NCI-H1436 (cell line): Measurements from ENCODE around the gene GAS2L1.
"Not testable (repeated sequence)": the region's sequence is repeated elsewhere in the genome, so short reads cannot be mapped to it uniquely, and the experiment has no call there.

Experiments
- DNase-seq: peaks from one replicate; lab custom pipeline; 2025; lab: John Stamatoyannopoulos, UW

The GAS2L1 gene

GRCh38 chr22:29342177-29342576, 35.7 kb downstream of the GAS2L1 start:
- no peak for DNase-seq

DNA sequence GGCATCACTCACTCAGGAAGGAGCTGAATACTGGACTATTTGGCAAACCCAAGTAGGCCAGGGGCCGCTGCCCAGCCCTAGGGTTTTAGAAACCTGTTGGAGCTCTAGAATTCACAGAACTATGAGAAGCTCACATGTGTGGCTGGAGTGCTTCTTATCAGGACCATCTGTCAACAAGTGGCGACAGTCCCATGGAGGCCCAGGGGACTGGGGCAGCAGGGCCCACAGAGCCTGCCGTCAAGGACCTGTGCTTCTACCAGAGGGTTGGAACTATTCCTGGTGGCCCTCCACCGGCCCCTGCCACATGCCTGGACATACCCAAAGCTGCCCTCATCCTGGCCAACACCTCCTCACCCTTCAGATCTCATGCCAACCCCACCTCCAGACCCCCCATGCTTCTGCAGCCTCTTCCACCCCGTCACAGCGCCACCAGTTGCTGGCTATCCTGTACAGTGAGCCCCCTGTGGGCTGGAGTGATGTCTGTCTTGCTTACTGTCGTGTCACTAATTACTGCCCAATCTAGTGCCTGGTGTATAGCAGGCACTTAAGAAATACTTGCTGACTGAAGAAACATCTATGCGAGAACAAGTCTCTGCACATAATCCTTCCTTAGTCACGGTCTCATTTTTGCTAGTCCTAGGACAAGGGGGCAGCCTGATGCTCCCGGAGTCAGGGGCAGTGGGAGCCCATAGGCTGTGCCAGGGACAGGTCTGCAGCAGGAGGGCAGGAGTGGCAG, 36.3 kb downstream of the GAS2L1 start:
- DNase-seq = no peak

DNA sequence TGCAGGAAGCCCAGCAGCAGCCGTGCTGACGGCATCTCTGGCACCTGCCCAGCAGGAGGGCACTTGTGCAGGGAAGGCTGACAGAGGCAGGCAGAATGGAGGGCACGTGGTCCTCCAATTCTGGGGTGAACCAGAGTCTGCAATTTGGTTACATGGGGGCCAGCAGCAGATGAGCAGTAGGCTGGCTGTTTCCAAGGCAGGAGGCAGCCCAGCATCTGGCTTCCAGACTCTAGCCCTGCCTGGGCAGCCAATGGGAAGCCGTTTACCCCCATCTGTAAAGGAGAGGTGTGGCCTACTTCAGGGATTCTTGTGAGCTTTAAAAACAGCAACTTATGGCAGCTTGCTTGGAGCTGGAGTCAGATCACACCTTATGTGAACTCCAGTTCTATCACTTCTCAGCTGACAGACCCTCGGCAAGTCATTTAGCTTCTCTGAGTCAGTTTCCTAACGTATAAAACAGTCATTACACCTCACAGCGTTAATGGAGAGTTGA, 36.9 kb downstream of the GAS2L1 start:
- no peak for DNase-seq

- no peak for DNase-seq
These were observed 37.7 kb downstream of the GAS2L1 start for GRCh38 chr22:29344137-29344536.

- not testable (repeated sequence) for DNase-seq
These were observed 38.4 kb downstream of the GAS2L1 start for GRCh38 chr22:29344889-29345288.

DNA sequence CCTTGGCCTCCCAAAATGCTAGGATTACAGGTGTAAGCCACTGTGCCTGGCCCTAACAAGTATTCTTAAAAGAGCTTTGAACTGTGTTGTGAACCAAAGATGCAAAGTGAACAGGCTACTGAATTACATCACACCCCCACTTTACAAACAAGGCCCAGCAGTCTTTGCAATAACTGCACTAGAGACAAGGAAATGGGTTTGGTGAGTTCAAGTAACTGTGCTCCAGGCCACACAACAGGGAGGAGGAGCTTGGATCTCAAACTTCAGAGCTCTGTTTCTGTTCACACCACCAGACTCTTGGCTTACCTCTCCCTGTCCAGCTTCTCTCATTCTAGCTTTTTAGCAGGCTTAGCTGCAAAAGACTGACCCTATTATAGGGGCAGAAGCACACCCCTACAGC, 39.5 kb downstream of the GAS2L1 start:
- no peak for DNase-seq

- DNase-seq = no peak
These were observed 40.2 kb downstream of the GAS2L1 start for GRCh38 chr22:29346659-29347058.

DNA sequence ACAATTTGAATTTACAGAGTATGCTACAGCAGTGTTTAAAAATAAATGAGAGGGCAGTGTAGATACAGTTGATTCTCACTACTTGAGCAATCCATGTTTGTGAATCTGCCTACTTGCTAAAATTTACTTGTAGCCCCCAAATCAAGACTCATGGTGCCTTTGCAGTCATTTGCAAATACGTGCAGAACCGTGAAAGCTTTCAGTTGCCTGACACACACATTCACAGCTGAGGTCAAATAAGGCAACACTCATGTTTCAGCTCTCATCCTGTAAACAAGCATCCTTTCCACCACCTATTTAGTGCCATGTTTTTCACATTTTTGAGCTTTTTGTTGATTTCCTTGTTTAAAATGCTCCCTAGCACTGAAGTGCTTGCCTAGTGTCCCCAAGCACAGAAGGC, 41.6 kb downstream of the GAS2L1 start:
- DNase-seq = no peak

GRCh38 chr22:29348956-29349355, 42.5 kb downstream of the GAS2L1 start:
- no peak for DNase-seq

GRCh38 chr22:29351042-29351441, 44.6 kb downstream of the GAS2L1 start:
- no peak for DNase-seq

DNA sequence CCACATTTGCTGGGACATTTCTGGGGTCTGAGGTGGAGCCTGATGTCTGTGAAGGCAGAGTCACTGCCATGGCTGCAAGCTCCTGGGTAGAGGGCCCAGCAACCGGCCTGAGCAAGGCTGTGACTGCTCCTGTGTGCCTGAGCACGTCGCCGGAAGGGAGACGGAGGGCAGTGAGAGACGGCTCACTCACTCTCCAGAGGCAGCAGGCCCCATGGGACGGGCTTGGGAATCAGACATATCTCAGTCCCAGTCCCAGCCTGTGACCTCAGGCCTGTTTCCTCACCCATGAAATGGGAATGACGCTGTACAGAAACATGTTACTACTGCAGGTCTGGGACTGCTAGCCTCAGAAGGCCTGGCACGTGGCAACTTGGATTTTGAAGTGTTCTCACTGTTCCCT, 45.4 kb downstream of the GAS2L1 start:
- no peak for DNase-seq

GRCh38 chr22:29352778-29353177, 46.3 kb downstream of the GAS2L1 start:
- no peak for DNase-seq

GRCh38 chr22:29353286-29353685, 46.8 kb downstream of the GAS2L1 start:
- no peak for DNase-seq

GRCh38 chr22:29353860-29354259, 47.4 kb downstream of the GAS2L1 start:
- DNase-seq = no peak

GRCh38 chr22:29357193-29357890, 50.9 kb downstream of the GAS2L1 start:
- DNase-seq = not testable (repeated sequence)

DNA sequence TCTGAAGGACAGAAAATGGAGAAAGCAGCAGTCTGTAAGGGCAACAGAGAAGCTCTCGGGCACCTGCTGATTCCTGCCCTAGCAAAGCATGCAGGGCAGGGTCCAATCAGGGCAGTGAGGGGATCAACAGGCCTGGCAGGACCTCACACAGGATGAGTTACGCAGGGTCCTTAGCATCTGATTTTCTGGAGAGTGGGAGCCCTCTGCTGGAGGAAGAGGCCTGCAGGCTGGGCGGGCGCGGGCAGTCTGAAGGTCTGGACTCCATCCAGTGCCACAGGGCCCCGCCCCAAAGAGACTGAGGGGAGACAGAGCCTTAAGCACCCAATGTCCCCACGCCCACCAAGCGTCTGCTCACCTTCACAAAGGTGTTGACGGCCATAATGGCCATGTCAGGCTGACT, 53.0 kb downstream of the GAS2L1 start:
- no peak for DNase-seq
